K562 (cell line): ENCODE measurements around the gene BPHL. TPM values are rescaled to one million over a fixed set of nuclear protein-coding genes. Genes with fewer than 3 reads are reported as not detected.

ENCODE experiments used
- C11orf30 ChIP-seq: fragments of 450-650 bp; IDR thresholded peaks from 2 replicates; pipeline ENCODE4 v1.6.1; 2016; ENCODE audit warnings: low read depth, mild to moderate bottlenecking
- CBX2 ChIP-seq: fragments of 200-600 bp; sonication (generic); IDR thresholded peaks from one replicate; pipeline ENCODE4 v1.6.1; 2012; ENCODE audit warnings: mild to moderate bottlenecking, low read length, inconsistent platforms; ENCODE audit not compliant: insufficient read depth, poor library complexity, severe bottlenecking
- CREB3 ChIP-seq: fragments of 450-650 bp; conservative IDR thresholded peaks from 2 replicates; pipeline ENCODE4 v1.6.1; 2016; ENCODE audit warnings: missing genetic modification characterization, low read depth, mild to moderate bottlenecking, missing compliant biosample characterization, moderate library complexity
- HMGN3 ChIP-seq: IDR thresholded peaks from 2 replicates; pipeline ENCODE4 v1.6.1; 2011; ENCODE audit warnings: borderline replicate concordance, low read depth, mild to moderate bottlenecking, mixed read lengths, low read length; ENCODE audit not compliant: insufficient read length; ENCODE audit errors: extremely low read depth
- MAFK ChIP-seq: IDR thresholded peaks from 2 replicates; pipeline ENCODE4 v1.6.1; 2011; ENCODE audit warnings: low read length, improper control_type of control experiment
- RBM25 ChIP-seq: fragments of 200-400 bp; formaldehyde crosslinking; IDR thresholded peaks from 2 replicates; pipeline ENCODE4 v1.6.1; 2018; ENCODE audit warnings: low read length, low read depth, moderate library complexity; ENCODE audit not compliant: severe bottlenecking
- ZBTB5 ChIP-seq: fragments of 450-650 bp; IDR thresholded peaks from 2 replicates; pipeline ENCODE4 v1.6.1; 2017; ENCODE audit warnings: antibody characterized with exemption
- ZNF224 ChIP-seq: sonication (generic); formaldehyde crosslinking; IDR thresholded peaks from 2 replicates; pipeline ENCODE4 v1.8.0; 2022; ENCODE audit warnings: mild to moderate bottlenecking, missing genetic modification reagents
- ZNF407 ChIP-seq: fragments of 450-650 bp; IDR thresholded peaks from 2 replicates; pipeline ENCODE4 v1.6.1; 2016; ENCODE audit warnings: low read depth
- polyA plus RNA-seq, 8 experiments: library from polyadenylated mRNA; depleted of rRNA in 4 of 8; stranded (reverse) in 5 of 8; unstranded in 3 of 8; fragments of >200 nt; fragmentation: Nextera tagmentation in 2 of 8; fragmentation: Illumina TruSeq in 1 of 8; extraction: Ambion mirVana in 2 of 8; extraction: Trizol in 1 of 8; gene quantifications; 2 replicates each; pipeline versions ENCODE4 v1.2.1 to v1.2.3, GENCODE V29; 2011 to 2014; ENCODE audit warnings: inconsistent platforms in 1 of 8, missing spikeins in 1 of 8
- total RNA-seq, 7 experiments: library from RNA; depleted of rRNA in 6 of 7; stranded (reverse); fragments of >200 nt in 6 of 7; fragmentation: Illumina TruSeq in 2 of 7; extraction: Trizol in 2 of 7; gene quantifications; 2 replicates each; pipeline versions ENCODE4 v1.2.1 to v1.2.3, GENCODE V29; 2011 to 2021; ENCODE audit warnings: low replicate concordance in 1 of 7
- TF ChIP-seq, protein P1 (sequence below): fragments of 450-650 bp; IDR thresholded peaks from 2 replicates; pipeline ENCODE4 v1.6.1; 2016; ENCODE audit warnings: antibody characterized with exemption
- TF ChIP-seq, protein P2 (sequence below): fragments of 250-450 bp; sonication (Bioruptor Pico); IDR thresholded peaks from 2 replicates; pipeline ENCODE4 v1.8.0; 2022; ENCODE audit warnings: moderate library complexity, mild to moderate bottlenecking, inconsistent platforms
- TF ChIP-seq, protein P3 (sequence below): fragments of 250-450 bp; sonication (Bioruptor Pico); IDR thresholded peaks from 2 replicates; pipeline ENCODE4 v1.9.0; 2021; ENCODE audit warnings: mild to moderate bottlenecking

The BPHL gene
- total and polyA plus RNA-seq, 9 of the 15 experiments (the other 6 are each of a cell fraction or from before 2014, with no cell fraction given): 3.5 to 17.4 (median 8.2) TPM

DNA sequence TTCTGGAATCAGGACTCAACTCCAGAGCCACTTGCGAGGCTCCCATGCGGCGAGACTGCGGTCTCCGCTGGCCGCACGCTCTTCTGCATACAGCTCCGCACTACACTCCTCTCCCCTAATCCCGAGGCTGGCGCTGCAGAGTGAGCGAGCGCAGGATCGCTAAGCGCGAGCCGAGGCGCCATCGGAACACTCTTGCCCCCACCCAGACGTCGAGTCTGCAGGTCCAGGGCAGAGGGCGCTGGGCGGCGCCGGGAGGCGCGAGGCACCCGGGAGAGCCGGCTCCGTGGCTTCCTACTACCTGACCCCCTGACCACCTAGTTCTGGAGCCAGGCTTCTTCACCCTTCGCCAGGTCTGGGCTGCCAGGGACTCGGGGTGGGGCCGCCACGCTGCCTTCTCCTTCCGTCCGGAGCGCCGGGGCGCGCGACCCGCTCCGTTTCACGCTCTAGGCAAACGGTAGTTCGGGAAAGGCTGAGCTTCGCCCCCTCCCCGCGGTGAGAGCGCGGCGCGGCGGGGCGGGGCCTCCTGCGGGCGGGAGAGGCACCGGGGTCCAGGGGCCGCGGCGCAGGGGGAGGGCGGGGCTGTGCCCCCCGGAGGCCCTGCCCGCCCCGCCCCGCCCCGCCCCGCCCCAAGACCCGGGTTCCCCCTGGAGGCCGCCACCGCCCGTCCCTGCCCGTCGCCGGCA lies 44.2 kb downstream of the BPHL start (continued):
- TF ChIP-seq, protein P1, sequence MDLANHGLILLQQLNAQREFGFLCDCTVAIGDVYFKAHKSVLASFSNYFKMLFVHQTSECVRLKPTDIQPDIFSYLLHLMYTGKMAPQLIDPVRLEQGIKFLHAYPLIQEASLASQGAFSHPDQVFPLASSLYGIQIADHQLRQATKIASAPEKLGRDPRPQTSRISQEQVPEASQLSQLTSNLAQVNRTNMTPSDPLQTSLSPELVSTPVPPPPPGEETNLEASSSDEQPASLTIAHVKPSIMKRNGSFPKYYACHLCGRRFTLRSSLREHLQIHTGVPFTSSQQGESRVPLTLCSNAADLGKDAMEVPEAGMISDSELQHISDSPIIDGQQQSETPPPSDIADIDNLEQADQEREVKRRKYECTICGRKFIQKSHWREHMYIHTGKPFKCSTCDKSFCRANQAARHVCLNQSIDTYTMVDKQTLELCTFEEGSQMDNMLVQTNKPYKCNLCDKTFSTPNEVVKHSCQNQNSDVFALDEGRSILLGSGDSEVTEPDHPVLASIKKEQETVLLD: no peak
- TF ChIP-seq ZBTB5 (no peak), HMGN3 (peak; percentile 92), MAFK (no peak; the same call in 1 of the 2 replicates), CREB3 (tag) (0 out of 2 replicates have a peak, but pooled peaks have one; percentile 58), C11orf30 (no peak), ZNF407 (no peak), RBM25 (no peak), CBX2 (no peak), ZNF224 (no peak)
- TF ChIP-seq, protein P2, sequence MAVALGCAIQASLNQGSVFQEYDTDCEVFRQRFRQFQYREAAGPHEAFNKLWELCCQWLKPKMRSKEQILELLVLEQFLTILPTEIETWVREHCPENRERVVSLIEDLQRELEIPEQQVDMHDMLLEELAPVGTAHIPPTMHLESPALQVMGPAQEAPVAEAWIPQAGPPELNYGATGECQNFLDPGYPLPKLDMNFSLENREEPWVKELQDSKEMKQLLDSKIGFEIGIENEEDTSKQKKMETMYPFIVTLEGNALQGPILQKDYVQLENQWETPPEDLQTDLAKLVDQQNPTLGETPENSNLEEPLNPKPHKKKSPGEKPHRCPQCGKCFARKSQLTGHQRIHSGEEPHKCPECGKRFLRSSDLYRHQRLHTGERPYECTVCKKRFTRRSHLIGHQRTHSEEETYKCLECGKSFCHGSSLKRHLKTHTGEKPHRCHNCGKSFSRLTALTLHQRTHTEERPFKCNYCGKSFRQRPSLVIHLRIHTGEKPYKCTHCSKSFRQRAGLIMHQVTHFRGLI (CRISPR knock-in tag): no peak
- TF ChIP-seq, protein P3, sequence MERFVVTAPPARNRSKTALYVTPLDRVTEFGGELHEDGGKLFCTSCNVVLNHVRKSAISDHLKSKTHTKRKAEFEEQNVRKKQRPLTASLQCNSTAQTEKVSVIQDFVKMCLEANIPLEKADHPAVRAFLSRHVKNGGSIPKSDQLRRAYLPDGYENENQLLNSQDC: no peak
